Activated CD4-positive, alpha-beta T cell treated with anti-CD3 and anti-CD28 coated beads, Interleukin-2, amount 50 U/mL, for 4 hours (primary cell): ENCODE results near the gene GAD2.
"Not testable (repeated sequence)": the region's sequence is repeated elsewhere in the genome, so short reads cannot be mapped to it uniquely, and the experiment has no call there.

Source experiments
- DNase-seq, 2 experiments: peaks; one replicate each; pipeline ENCODE4 v3.0.0-alpha.2; 2020

Gene GAD2

DNA sequence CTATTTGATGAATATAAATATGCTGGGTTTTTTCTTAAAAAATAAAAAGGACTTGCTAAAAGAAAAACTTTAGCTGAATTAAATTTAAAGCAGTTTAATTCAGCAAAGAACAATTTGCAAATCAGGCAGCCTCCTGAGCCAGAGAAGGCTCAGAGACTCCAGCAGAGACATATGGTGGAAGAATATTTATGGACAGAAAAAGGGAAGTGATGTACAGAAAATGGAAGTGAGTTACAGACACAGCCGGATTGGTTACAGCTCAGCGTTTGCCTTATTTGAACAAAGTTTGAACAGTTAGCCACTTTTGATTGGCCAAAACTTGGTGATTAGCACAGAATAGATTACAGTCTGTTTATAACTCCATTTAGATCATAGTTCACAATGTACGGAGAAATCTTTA, 110.3 kb downstream of the GAD2 start:
- no peak for DNase-seq

DNA sequence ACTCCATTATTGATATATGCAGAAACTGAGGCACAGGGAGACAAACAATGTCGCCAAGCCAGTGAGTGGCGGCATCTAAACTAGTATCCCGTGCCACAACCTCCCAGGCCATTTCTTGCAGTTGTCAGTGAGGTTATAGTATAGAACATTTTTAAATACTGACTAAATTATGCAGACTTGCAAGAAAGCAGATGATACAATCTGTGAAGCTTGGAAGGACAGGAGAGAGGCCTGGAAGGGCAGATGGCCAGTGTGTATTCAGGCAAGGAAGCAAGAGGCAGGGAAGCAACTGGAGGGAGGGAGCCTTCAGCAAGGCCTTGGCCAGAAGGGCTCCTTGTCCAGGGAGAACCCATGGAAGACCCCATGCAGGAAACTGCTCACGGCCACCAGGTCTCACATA, 111.2 kb downstream of the GAD2 start:
- DNase-seq, result no peak

GRCh38 chr10:26331371-26331770, 114.8 kb downstream of the GAD2 start:
- DNase-seq, result no peak

GRCh38 chr10:26334232-26334931, 117.8 kb downstream of the GAD2 start:
- no peak for DNase-seq

DNA sequence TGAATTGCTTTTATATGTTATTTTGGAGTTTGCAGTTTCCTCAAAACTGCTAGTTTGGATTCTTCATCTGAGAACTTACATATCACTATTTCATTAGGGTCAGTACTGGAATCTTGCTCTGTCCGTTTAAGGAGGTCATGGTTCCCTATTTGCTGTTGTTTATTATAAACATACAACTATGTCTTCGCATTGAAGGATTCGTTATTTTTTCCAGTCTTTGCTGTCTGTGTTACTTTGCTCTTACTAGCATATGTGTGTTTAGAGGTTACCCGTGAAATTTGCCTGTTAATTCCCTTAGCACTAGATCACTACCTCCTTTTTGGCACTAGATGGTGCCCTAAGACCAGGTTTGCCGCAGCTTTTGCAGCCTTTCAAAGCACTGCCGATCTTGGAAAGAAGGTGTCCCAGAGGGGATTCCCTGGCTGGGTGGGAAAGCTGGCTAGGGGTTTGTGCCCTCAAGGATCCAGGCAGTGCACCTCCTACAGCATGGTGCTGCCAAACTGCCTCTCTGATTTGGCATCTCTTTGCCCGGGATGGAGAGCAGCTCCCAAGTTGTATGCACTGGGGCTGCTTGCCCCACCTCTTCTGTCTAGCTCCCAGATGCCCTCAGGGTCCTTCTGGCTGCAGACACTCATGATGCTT, 118.5 kb downstream of the GAD2 start:
- peak; percentile 53 to 54 for DNase-seq

DNA sequence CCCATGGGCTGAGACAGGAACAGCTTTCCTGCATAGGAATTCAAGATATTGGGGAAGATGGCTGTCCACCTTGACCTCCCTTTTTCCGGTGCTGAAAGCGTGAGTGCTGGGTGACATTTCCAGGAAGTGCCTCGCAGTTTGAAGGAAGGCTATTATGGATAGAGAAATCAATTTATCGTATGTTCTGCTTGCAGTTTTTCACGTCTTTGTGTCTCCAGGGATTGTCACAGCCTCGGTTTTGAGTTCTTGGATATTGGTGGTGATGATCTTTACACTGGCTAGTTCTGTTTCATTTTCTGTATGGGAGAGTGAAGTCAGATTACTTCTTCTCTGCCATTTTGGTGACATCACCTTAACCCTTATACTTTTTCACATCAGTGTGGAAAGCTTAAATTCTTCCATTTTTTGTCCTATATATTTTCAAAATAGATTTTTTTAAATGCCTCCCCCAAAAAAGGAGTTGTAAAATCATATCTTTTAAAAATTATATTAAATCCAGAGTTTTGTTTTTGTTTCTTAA, 119.1 kb downstream of the GAD2 start:
- no peak for DNase-seq

GRCh38 chr10:26336979-26337378, 120.4 kb downstream of the GAD2 start:
- no peak for DNase-seq

DNA sequence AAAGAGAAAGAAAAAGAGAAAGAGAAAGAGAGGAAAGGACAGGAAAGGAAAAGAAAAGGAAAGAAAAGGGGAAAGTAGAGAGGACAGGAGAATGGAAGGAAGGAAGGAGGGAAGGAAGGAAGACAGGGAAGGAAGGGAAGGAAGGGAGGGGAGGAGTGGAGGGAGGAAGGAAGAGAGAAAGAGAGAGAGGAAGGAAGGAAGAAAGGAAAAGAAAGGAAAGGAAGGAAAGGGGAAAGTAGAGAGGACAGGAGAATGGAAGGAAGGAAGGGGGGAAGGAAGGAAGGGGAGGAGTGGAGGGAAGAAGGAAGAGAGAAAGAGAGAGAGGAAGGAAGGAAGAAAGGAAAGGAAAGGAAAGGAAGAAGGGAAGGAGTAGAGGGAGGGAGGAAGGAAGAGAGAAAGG, 125.1 kb downstream of the GAD2 start:
- DNase-seq, result no peak

DNA sequence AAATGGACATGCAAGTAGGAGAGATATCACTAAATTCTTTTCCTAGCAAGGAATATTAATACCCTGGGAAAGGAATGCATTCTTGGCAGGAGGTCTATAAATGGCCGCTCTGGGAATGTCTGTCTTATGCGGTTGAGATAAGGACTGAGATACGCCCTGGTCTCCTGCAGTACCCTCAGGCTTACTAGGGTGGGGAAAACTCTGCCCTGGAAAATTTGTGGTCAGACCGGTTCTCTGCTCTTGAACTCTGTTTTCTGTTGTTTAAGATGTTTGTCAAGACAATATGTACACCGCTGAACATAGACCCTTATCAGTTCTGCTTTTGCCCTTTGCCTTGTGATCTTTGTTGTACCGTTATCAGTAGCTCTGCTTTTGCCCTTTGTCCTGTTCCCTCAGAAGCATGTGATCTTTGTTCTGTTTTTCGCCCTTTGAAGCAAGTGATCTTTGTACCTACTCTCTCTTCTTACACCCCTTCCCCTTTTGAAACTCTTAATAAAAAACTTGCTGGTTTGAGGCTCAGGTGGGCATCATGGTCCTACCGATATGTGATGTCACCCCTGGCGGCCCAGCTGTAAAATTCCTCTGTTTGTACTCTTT, 132.3 kb downstream of the GAD2 start:
- DNase-seq, result not testable (repeated sequence)
